GM21447 (cell line): Measurements from ENCODE around the gene AKR1C4.
"Not testable (repeated sequence)": the region's sequence is repeated elsewhere in the genome, so short reads cannot be mapped to it uniquely, and the experiment has no call there.

Experiments used
- ATAC-seq: cut with Tn5 transposase; IDR thresholded peaks from one replicate; pipeline ENCODE4 v1.9.1; 2021; ENCODE audit not compliant: unreplicated experiment

The AKR1C4 gene

GRCh38 chr10:5196702-5197113 is at the start of gene AKR1C4:
TSS of gene AKR1C4 (plus strand) at chr10:5196837. CDS start at chr10:5196868, 31 bp downstream.
- no peak for ATAC-seq

DNA sequence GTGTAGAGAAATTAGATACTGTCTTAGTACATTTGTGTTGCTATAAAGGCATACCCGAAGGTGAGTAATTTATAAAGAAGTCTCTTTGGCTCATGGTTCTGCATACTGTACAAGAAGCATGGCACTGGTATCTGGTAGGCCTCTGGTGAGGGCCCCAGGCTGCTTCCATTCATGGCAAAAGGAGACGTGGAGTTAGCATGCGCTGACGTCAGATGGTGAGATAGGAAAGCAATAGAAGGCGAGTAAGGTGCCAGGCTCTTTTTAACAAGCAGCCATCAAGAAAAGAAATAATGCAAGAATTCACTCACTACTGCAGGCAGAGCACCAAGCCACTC is 49.8 kb upstream of the AKR1C4 start:
- no peak for ATAC-seq

DNA sequence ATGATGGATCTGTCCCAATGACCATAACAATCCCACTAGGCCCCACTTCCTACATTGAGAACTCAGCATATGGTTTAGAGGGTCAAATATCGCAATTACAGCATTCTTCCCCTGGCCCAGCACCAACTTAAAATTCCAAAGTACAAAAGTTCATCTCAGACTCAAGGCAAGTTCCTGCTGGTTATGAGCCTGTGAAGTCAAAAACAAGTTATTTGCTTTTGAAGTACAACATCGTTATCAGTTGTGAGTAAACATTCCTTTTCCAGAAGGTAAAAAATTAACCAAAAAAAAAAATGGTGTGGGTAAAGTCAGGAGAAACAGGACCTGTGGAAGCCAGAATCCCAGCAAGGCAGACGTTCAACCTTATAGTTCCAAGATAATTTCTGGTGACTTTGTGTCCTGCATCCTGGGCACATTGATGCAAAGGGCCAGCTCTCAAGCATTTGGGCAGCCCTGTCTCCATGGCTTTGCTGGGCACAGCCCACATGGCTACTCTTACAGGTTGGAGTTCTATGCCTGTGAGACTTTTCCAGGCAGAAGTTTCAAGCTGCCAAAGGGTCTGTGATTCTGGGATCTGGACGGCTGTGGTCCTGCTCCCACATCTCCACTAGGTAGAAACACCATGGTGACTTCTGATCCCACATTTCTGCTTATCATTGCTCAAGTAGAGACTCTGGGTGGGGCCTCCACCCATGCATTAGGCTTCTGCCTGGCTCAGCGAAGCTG is 49.2 kb upstream of the AKR1C4 start:
- ATAC-seq: no peak

DNA sequence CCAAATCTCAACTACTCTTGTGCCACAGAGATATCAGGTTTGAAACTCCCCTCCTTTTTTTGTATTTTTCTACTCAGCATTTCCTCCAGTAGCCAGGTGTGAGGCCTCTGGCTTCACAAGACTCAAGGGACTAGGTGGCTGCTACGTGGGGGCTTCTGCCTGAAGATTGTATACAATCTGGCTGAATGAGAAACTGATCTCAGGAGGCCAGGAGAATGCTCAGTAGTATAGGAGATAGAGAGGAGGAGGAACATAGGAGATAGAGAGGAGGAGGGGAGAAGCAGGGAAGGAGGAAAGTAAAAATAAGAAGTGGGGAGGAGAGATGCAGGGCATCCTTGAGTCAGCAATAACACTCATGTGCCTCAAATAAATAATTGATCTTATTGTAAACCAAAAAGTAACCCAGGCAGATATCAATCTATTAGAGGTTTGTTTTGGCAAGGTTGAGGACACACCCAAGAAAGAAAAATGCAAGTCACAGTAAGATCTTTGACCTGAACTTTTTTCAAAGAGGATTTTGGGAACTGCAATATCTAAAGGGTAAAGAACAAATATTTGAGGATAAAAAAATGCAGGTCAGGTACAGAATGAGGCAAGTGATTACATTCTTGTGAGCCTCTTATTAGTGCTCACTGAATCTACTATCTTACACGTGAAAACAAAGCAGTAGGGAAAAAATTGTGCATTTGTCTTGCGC is 48.5 kb upstream of the AKR1C4 start:
- no peak for ATAC-seq

GRCh38 chr10:5148678-5149032 is 48.0 kb upstream of the AKR1C4 start:
- no peak for ATAC-seq

GRCh38 chr10:5151076-5151475 is 45.6 kb upstream of the AKR1C4 start:
- no peak for ATAC-seq

DNA sequence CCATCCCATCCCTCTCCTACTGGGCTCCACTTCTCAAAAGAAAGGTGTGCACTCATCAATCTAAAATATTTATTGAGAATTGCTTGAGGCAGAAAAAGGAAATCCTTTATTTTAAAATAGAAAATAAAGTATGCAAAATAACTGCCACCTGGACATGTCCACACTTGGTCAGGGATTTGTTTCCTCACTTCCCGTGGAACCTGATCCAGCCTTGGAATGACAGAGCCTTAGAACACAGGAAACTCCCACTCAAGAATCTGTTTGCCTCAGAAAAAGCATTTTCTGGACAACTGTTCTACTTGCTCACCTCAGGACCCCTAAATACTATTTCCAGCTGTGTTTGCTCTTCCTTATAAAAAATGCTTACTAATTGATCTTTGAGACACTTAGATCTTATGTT is 40.7 kb upstream of the AKR1C4 start:
- ATAC-seq: no peak

DNA sequence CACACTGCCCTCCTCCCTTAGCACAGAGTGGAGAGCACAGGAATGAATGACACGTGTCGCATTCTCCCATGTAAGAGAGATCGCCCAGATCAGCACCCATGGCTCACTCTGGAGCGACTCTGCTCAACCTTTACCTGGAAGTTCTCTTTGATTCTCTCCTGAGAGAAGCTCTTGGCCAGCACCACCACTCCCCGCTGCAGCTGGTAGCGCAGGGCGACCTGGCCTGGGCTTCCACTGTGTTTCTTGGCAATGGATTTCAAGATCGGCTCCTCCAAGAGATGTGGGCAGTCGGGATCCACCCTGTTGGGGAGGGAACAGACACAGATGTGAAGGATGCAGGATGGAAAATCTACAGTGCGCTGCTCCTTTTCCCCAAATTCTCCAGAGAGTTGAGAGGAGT is 39.1 kb upstream of the AKR1C4 start:
- ATAC-seq: no peak

- ATAC-seq: no peak
These were observed 37.5 kb upstream of the AKR1C4 start for GRCh38 chr10:5159126-5159525.

DNA sequence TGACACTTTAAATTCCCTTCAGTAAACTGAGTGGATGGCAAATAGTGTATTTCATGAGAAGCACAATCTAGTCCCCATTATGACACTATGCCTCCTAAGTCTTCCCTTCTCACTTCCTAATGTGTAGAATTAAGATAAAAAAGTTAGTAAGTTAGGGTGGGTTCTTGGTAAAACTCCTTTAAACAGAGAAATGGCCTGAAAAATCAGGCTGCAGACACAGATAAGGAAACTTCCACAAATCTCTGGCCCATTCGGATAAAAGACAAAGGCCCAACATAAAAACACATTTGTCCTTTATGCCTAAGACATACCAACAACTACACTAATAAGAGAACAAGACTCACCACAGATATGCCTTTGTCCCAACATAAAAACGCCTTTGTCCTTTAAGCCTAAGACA is 33.1 kb upstream of the AKR1C4 start:
- ATAC-seq: no peak

DNA sequence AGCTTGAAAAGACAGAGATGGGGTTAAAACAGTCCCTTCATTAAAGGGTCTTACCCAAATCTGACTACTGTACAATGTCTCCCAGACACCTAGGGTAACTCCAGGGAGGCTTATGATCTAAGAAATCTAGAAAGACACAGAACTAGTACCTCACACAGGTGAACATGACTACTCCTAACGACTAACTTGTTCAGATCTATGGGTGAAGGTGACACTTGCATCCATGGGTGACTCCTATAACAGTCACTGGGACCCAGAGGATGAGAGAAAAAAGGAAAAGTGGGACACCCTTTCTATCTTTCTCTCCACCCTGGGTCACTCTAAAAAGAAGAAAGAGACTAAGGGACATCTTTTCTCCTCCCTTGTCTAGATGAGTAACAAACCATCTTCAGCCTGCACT is 30.9 kb upstream of the AKR1C4 start:
- no peak for ATAC-seq

- ATAC-seq: no peak
These were observed 27.7 kb upstream of the AKR1C4 start for GRCh38 chr10:5168897-5169420.

- not testable (repeated sequence) for ATAC-seq
These were observed 21.1 kb upstream of the AKR1C4 start for GRCh38 chr10:5175581-5175980.

DNA sequence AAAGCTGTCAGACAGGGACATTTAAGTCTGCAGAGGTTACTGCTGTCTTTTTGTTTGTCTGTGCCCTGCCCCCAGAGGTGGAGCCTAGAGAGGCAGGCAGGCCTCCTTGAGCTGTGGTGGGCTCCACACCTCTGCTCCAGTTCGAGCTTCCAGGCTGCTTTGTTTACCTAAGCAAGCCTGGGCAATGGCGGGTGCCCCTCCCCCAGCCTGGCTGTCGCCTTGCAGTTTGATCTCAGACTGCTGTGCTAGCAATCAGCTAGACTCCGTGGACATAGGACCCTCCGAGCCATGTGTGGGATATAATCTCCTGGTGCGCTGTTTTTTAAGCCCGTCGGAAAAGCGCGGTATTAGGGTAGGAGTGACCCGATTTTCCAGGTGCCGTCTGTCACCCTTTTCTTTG is 16.1 kb upstream of the AKR1C4 start:
- ATAC-seq: not testable (repeated sequence)

GRCh38 chr10:5183923-5184322 is 12.7 kb upstream of the AKR1C4 start:
- ATAC-seq: no peak

DNA sequence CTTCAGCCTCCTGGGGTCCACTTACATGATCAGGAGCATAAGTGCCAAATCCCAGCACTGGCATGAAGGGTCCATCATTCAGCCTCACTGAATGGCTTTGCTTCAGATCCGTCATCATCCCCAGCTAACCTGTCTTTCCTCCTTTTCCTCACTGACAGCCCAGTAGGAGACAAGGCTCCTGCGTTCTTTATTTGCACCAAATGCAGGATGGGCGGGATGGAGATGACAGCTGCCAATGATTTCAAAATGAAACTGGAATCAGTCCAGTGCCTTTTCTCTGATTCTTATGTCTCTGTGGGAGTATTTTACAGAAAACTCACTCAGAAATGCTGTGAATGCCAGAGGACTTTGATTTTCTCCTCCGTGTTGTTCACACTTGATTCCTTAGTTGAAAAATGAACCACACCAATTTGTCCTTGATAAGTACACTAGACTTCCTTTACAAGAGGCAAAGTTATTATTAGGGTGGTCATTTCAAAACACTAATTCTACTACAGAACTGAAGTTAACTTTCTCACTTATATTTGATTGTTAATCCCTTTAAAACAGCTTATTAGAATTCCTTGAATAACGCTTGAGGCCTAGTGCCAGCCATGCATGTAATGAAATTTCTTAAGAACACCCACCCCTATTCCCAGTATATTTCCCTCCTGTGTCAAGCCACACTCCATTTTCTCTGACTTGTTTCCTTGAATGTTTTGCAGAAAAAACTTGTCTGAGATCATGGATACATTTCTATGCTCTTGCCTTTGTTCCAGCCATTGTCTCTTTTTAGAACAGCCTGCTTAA is 11.5 kb upstream of the AKR1C4 start, which contains the start of gene AKR1C8:
Gene AKR1C8 (minus strand): TSS at position 164 of the 789 bp plus-strand sequence. CDS start 46 bp downstream, at position 118.
- no peak for ATAC-seq

DNA sequence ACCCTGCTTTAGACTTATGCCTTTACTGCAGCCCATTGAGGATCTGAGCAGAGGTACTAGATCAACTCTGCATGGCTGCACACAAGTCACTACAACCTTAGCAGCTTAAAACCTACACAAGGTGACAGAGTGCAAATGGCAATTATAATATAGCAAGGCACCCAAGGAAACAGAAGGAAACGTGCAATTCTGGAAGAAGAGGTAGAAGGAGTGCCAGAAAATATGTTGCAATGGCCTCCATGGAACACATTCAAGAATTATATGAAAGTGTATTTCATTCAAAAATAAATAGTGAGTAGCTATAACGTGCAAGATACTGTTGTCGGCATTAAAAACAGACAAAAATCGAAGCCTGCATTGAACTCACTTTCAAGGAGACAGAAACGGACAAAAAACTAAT is 8.8 kb upstream of the AKR1C4 start:
- no peak for ATAC-seq

GRCh38 chr10:5188358-5188757 is 8.3 kb upstream of the AKR1C4 start:
- ATAC-seq: no peak

- ATAC-seq: no peak
These were observed 2.2 kb upstream of the AKR1C4 start for GRCh38 chr10:5194431-5194830.

DNA sequence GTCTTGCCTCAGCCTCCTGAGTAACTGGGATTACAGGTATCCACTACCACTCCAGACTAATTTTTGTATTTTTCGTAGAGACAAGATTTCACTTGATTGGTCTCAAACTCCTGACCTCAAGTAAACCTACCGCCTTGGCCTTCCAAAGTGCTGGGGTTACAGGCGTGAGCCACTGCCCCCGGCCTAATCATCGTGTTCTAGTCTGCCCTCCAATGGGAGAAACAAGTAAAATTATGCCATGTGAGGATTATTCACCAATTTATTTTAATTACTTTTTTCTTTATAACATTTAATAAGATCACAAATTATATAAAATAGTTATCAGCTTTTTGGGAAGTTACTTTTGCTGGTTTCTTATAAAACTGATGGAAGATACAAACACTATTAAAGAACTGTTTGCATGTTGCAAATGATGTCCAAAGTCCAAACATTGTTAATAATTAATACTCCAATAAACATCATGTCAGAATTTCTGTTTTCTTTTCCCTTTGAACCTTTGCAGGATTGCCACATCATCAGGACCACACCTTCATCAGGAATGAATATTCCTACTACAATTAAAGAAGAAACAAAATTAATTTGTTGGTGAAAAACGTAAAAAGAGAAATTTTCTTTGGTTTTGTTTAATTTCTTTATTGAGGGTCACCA is 786 bp upstream of the AKR1C4 start:
- ATAC-seq: no peak

GRCh38 chr10:5198386-5198785 is 1.7 kb downstream of the AKR1C4 start:
- no peak for ATAC-seq
